K562 (cell line): Measurements from ENCODE around the gene PDE6D. TPM values are rescaled to one million over a fixed set of nuclear protein-coding genes. Genes with fewer than 3 reads are reported as not detected.
"Not testable (repeated sequence)": the region's sequence is repeated elsewhere in the genome, so short reads cannot be mapped to it uniquely, and the experiment has no call there.

Source experiments
- ATAC-seq: fragments of 200-7000 bp; cut with Tn5 transposase; 3 replicates; pipeline ENCODE4 v1.9.1; 2020; ENCODE audit warnings: moderate library complexity
- BruUV-seq: library from RNA; stranded (reverse); fragments of 400-500 nt; replicated peaks from 2 replicates; lab custom pipeline; 2021; lab: Mats Ljungman, UMichigan
- CTCF ChIA-PET: fragments of 300-600 bp; formaldehyde crosslinking; extraction: SDS; loops from one replicate; lab custom pipeline; 2021; ENCODE audit warnings: low intra/inter-chr PET ratio; lab: Yijun Ruan, JAX
- POLR2A ChIA-PET: fragments of 300-600, 350-650 bp; sonication (Branson Sonifier 250); formaldehyde crosslinking; extraction: SDS; loops from one replicate; lab custom pipeline; 2021; ENCODE audit warnings: antibody characterized with exemption, inconsistent platforms; lab: Yijun Ruan, JAX
- DNase-seq, 4 experiments: peaks; one replicate each; pipeline versions ENCODE4 v3.0.0 to v3.0.0-alpha.2; 2011 to 2018; ENCODE audit warnings: low spot score in 3 of 4, mixed read lengths in 3 of 4; ENCODE audit errors: extremely low read depth in 1 of 4
- FAIRE-seq: peaks from 2 replicates; lab custom pipeline; 2011; peaks lifted over from hg19 to GRCh38; lab: Jason Lieb, UNC
- H2AFZ ChIP-seq: 2 replicates; pipeline ENCODE4 v1.6.0; 2011; ENCODE audit warnings: low read depth, low read length, control low read depth, inconsistent platforms
- H3K27ac ChIP-seq: fragments of 200-600 bp; 3 replicates; pipeline ENCODE4 v1.8.0; 2011; ENCODE audit warnings: low read depth, mild to moderate bottlenecking, control low read depth, inconsistent platforms, low read length, moderate library complexity, mixed read lengths; ENCODE audit errors: extremely low read depth
- H3K27me3 ChIP-seq, 2 experiments: fragments of 300-600 bp in 1 of 2; 2 replicates in 1 of 2; 3 replicates in 1 of 2; pipeline versions ENCODE4 v1.6.0 to v1.8.0; 2011; ENCODE audit warnings: inconsistent platforms in 2 of 2, low read length in 2 of 2, mild to moderate bottlenecking in 1 of 2, mixed read lengths in 1 of 2, moderate library complexity in 1 of 2; ENCODE audit not compliant: control insufficient read depth in 2 of 2, insufficient read depth in 2 of 2
- H3K36me3 ChIP-seq: fragments of 300-600 bp; 3 replicates; pipeline ENCODE4 v1.8.0; 2011; ENCODE audit warnings: mild to moderate bottlenecking, low read length, inconsistent platforms; ENCODE audit not compliant: control insufficient read depth, insufficient read depth
- H3K4me1 ChIP-seq, 2 experiments: fragments of 200-600 bp in 1 of 2; replicated peaks in 1 of 2; 2 replicates in 1 of 2; 3 replicates in 1 of 2; pipeline versions ENCODE4 v1.5.1 to v1.8.0; 2011; ENCODE audit warnings: inconsistent platforms in 2 of 2, low read length in 2 of 2, mild to moderate bottlenecking in 1 of 2, mixed read lengths in 1 of 2, moderate library complexity in 1 of 2; ENCODE audit not compliant: control insufficient read depth in 2 of 2, insufficient read depth in 2 of 2
- H3K4me2 ChIP-seq: 2 replicates; pipeline ENCODE4 v1.6.1; 2011; ENCODE audit warnings: low read length, control low read depth, inconsistent platforms, mixed read lengths; ENCODE audit not compliant: insufficient read depth
- H3K4me3 ChIP-seq: fragments of 200-600 bp; sonication (generic), shearing (Covaris generic); 2 replicates; pipeline ENCODE4 v1.5.1; 2016; ENCODE audit warnings: control low read depth, inconsistent platforms
- H3K79me2 ChIP-seq: fragments of 200-600 bp; 3 replicates; pipeline ENCODE4 v1.8.0; 2011; ENCODE audit warnings: low read length, inconsistent platforms; ENCODE audit not compliant: control insufficient read depth, insufficient read depth
- H3K9ac ChIP-seq, 2 experiments: 2 replicates each; pipeline versions ENCODE4 v1.6.0 to v1.6.1; 2011; ENCODE audit warnings: low read depth in 2 of 2, low read length in 2 of 2, control low read depth in 1 of 2, inconsistent platforms in 1 of 2, mild to moderate bottlenecking in 1 of 2, mixed read lengths in 1 of 2; ENCODE audit not compliant: insufficient read depth in 1 of 2
- H3K9me1 ChIP-seq: one replicate; pipeline ENCODE4 v1.6.0; 2011; ENCODE audit warnings: inconsistent platforms, mild to moderate bottlenecking, low read length, moderate library complexity; ENCODE audit not compliant: control insufficient read depth, insufficient read depth
- H3K9me3 ChIP-seq: replicated peaks from 2 replicates; pipeline ENCODE4 v1.5.1; 2011; ENCODE audit warnings: low read depth, low read length, inconsistent platforms; ENCODE audit not compliant: control insufficient read depth, insufficient read depth
- H4K20me1 ChIP-seq: replicated peaks from 2 replicates; pipeline ENCODE4 v1.6.1; 2011; ENCODE audit warnings: low read length, inconsistent platforms, mixed read lengths; ENCODE audit not compliant: control insufficient read depth, insufficient read depth
- STAT5A ChIP-seq: IDR thresholded peaks from 2 replicates; pipeline ENCODE4 v1.6.1; 2012; ENCODE audit warnings: low read length, inconsistent platforms, borderline replicate concordance
- whole genome bisulfite sequencing: fragments of 100-300 bp; shearing (Covaris generic); methylation state at CpG from one replicate; pipeline ENCODE4 v1.1.6; 2016; ENCODE audit warnings: low coverage, mixed read lengths; ENCODE audit not compliant: insufficient coverage; ENCODE audit errors: missing lambda C conversion rate; 5-methylcytosine and 5-hydroxymethylcytosine counted together
- in situ Hi-C: fragments of 300-500 bp; cut with MboI; formaldehyde crosslinking; loops from 4 replicates; pipeline ENCODE4 v1.15.0; 2018; ENCODE audit warnings: inconsistent platforms, mixed read lengths
- intact Hi-C: fragments of 100-400 bp; cut with micrococcal nuclease; formaldehyde crosslinking; loops from 2 replicates; pipeline ENCODE4 v1.14.2; 2022
- polyA plus RNA-seq, 8 experiments: library from polyadenylated mRNA; depleted of rRNA in 4 of 8; stranded (reverse) in 5 of 8; unstranded in 3 of 8; fragments of >200 nt; fragmentation: Nextera tagmentation in 2 of 8; fragmentation: Illumina TruSeq in 1 of 8; extraction: Ambion mirVana in 2 of 8; extraction: Trizol in 1 of 8; gene quantifications; 2 replicates each; pipeline versions ENCODE4 v1.2.1 to v1.2.3, GENCODE V29; 2011 to 2014; ENCODE audit warnings: inconsistent platforms in 1 of 8, missing spikeins in 1 of 8
- total RNA-seq, 7 experiments: library from RNA; depleted of rRNA in 6 of 7; stranded (reverse); fragments of >200 nt in 6 of 7; fragmentation: Illumina TruSeq in 2 of 7; extraction: Trizol in 2 of 7; gene quantifications; 2 replicates each; pipeline versions ENCODE4 v1.2.1 to v1.2.3, GENCODE V29; 2011 to 2021; ENCODE audit warnings: low replicate concordance in 1 of 7

PDE6D gene
- total and polyA plus RNA-seq, 9 of the 15 experiments (the other 6 are each of a cell fraction or from before 2014, with no cell fraction given) = 0.65 to 11.6 (median 7.0) TPM

DNA sequence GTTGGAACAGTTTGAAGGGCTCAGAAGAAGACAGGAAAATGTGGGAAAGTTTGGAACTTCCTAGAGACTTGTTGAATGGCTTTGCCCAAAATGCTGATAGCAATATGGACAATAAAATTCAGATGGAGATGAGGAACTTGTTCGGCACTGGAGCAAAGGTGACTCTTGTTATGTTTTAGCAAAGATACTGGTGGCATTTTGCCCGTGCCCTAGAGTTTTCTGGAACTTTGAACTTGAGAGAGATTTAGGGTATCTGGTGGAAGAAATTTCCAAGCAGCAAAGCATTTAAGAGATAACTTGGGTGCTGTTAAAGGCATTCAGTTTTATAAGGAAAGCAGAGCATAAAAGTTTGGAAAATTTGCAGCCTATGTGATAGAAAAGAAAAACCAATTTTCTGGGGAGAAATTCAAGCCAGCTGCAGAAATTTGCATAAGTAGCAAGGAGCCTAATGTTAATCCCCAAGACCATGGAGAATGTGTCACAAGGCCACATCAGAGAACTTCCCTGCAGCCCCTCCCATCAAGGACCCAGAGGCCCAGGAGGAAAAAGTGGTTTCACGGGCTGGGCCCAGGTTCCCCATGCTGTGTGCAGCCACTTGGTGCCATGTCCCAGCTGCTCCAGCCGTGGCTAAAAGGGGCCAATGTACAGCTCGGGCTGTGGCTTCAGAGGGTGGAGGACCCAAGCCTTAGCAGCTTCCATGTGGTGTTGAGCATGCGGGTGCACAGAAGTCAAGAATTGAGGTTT is 32.8 kb downstream of the PDE6D start:
- POLR2A ChIA-PET = interaction anchor here (1.1 to 1.2 kb wide), 2 partner anchors 10 to 31 kb away, joined by 3 read pairs; no protein-coding TSS in a partner anchor
- in situ Hi-C loops, FAIRE-seq, H3K4me3 ChIP-seq, H3K4me2 ChIP-seq, ATAC-seq, BruUV-seq, H3K9me1 ChIP-seq, H3K36me3 ChIP-seq, CTCF ChIA-PET, H3K4me1 ChIP-seq, intact Hi-C loops, H3K9ac ChIP-seq, H2AFZ ChIP-seq, H3K9me3 ChIP-seq, DNase-seq, H4K20me1 ChIP-seq, H3K27ac ChIP-seq, H3K79me2 ChIP-seq, H3K27me3 ChIP-seq: not testable (repeated sequence)
- WGBS = 24% methylated on average over 6 of the region's 6 CpGs

DNA sequence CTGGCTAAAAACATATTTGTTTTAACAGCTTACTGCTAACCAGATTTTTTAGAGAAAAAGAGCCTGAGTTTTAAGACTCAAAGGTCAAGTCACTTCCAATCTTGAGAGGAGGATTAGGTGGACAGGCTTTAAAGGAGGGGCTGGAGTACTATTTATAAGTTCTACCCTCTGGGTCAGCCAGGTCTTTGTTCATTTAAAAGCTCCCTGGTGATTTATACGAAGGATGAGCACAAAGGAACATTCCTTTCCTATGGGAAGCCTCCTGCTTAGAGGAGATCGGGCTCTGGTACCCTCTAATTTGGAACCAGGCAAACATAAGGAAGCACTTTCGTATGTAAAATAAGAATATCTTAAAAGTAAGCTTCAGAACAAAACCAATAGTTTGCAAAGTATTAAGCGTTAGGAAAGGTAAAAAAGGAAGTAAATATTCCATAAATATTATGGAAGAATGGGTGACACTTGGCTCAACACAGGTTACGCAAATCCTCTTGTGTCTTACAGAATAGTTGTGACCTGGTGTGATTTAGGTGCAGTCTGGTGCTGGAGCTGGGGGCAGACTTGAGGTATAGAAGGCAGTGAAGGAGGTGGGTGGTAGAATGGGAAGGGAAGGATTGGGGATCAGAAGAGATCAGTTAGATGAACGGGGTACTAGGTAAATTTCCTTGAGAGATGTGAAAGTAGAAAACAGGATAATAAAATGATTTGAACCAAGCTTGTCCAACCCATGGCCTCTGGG is 35.6 kb downstream of the PDE6D start:
- Histone ChIP-seq H3K4me1 (no peaks in the 10 kb centered on the region), H3K9ac (no peak overlapping the region), H3K79me2 (no peaks in the 10 kb centered on the region), H3K4me3 (no peak overlapping the region), H3K4me2 (no peak overlapping the region), H2AFZ (no peak overlapping the region), H4K20me1 (no peaks in the 10 kb centered on the region; the same call in 1 of the 2 replicates), H3K27me3 (peaks cover 5 to 6% of the 10 kb centered on the region in 2 experiments; a peak in 4 of 5 replicates), H3K9me1 (no peaks in the 10 kb centered on the region), H3K9me3 (no peaks in the 10 kb centered on the region), H3K27ac (no peak overlapping the region), H3K36me3 (no peaks in the 10 kb centered on the region)
- ATAC-seq (no peak), DNase-seq (no peak), FAIRE-seq (no peak)
- ChIA-PET POLR2A (interaction anchor here (0.6 kb wide), 1 partner anchor 19 kb away, joined by 3 read pairs; no protein-coding TSS in a partner anchor), CTCF (no interaction called here)
- BruUV-seq = no TSS peak
- WGBS = 8% methylated on average over 6 of the region's 6 CpGs
- in situ Hi-C loops (no loop called here), intact Hi-C loops (no loop called here)
- no peak for TF ChIP-seq STAT5A
